Activated naive CD4-positive, alpha-beta T cell treated with anti-CD3 and anti-CD28 coated beads for 36 hours (primary cell): ENCODE data around the gene VSIG10L2. TPM values are rescaled to one million over a fixed set of nuclear protein-coding genes. Genes with fewer than 3 reads are reported as not detected.

ENCODE experiments used
- CTCF ChIA-PET: fragments of 350-600 bp; sonication (Branson Sonifier 250); formaldehyde crosslinking; loops from one replicate; lab custom pipeline; 2021; ENCODE audit warnings: antibody characterized with exemption; lab: Charles Lee
- DNase-seq: peaks from one replicate; pipeline ENCODE4 v3.0.0-alpha.2; 2020
- H3K27ac Mint-ChIP-seq: one replicate; pipeline ENCODE4 v1.8.0; 2021; ENCODE audit warnings: mild to moderate bottlenecking, mixed read lengths
- H3K27me3 Mint-ChIP-seq: one replicate; pipeline ENCODE4 v1.8.0; 2021; ENCODE audit warnings: low read depth, mixed read lengths
- H3K36me3 Mint-ChIP-seq: one replicate; pipeline ENCODE4 v1.8.0; 2021; ENCODE audit warnings: low read depth, mixed read lengths
- H3K4me1 Mint-ChIP-seq: one replicate; pipeline ENCODE4 v1.8.0; 2021; ENCODE audit warnings: low read depth, mixed read lengths
- H3K4me3 Mint-ChIP-seq: one replicate; pipeline ENCODE4 v1.8.0; 2021; ENCODE audit warnings: mild to moderate bottlenecking, moderate library complexity, mixed read lengths
- H3K9me3 Mint-ChIP-seq: one replicate; pipeline ENCODE4 v1.8.0; 2021; ENCODE audit warnings: mixed read lengths
- intact Hi-C: fragments of 100-400 bp; cut with micrococcal nuclease; formaldehyde crosslinking; loops from one replicate; pipeline ENCODE4 v1.15.1; 2023
- total RNA-seq, 2 experiments: library from RNA; stranded (reverse); gene quantifications; one replicate each; pipeline ENCODE4 v1.2.3, GENCODE V29; 2021

VSIG10L2 gene
- total RNA-seq, 2 experiments from 2014 or later: not detected

GRCh38 chr11:125931116-125931515, 14.7 kb upstream of the VSIG10L2 start:
- intact Hi-C loops: no loop called here
- CTCF ChIA-PET: interaction anchor here (0.6 to 2.6 kb wide), 3 partner anchors 11 to 263 kb away, joined by 3 to 11 read pairs (median 3); no protein-coding TSS in a partner anchor
- Mint-ChIP-seq H3K4me3 (no peak overlapping the region), H3K27me3 (peaks cover 2% of the 10 kb centered on the region), H3K27ac (no peak overlapping the region), H3K9me3 (no peaks in the 10 kb centered on the region), H3K36me3 (no peaks in the 10 kb centered on the region), H3K4me1 (no peaks in the 10 kb centered on the region)
- no peak for DNase-seq

- intact Hi-C loops: no loop called here
- CTCF ChIA-PET: interaction anchor here (0.6 to 2.6 kb wide), 2 partner anchors 10 to 178 kb away, joined by 3 to 11 read pairs; no protein-coding TSS in a partner anchor
- H3K4me1 Mint-ChIP-seq: no peaks in the 10 kb centered on the region
- peaks cover 2% of the 10 kb centered on the region for H3K27me3 Mint-ChIP-seq
- no peak overlapping the region for H3K27ac Mint-ChIP-seq
- no peak for DNase-seq
- no peaks in the 10 kb centered on the region for H3K36me3 Mint-ChIP-seq
- H3K4me3 Mint-ChIP-seq: no peak overlapping the region
- no peaks in the 10 kb centered on the region for H3K9me3 Mint-ChIP-seq
Measured at GRCh38 chr11:125931668-125932067, 14.2 kb upstream of the VSIG10L2 start.

GRCh38 chr11:125932301-125932700, 13.5 kb upstream of the VSIG10L2 start:
- Mint-ChIP-seq H3K27me3 (no peaks in the 10 kb centered on the region), H3K4me1 (no peaks in the 10 kb centered on the region), H3K36me3 (no peaks in the 10 kb centered on the region), H3K27ac (no peak overlapping the region), H3K4me3 (no peak overlapping the region), H3K9me3 (no peaks in the 10 kb centered on the region)
- CTCF ChIA-PET: interaction anchor here (2.6 kb wide), 1 partner anchor 10 kb away, joined by 11 read pairs; no protein-coding TSS in a partner anchor
- intact Hi-C loops: no loop called here
- DNase-seq: no peak

GRCh38 chr11:125933030-125933813, 12.6 kb upstream of the VSIG10L2 start:
- Mint-ChIP-seq H3K4me1 (peaks cover under 1% of the 10 kb centered on the region), H3K27me3 (no peaks in the 10 kb centered on the region), H3K36me3 (no peaks in the 10 kb centered on the region), H3K4me3 (no peak overlapping the region), H3K27ac (no peak overlapping the region), H3K9me3 (no peaks in the 10 kb centered on the region)
- intact Hi-C loops: no loop called here
- CTCF ChIA-PET: interaction anchor here (2.6 kb wide), 1 partner anchor 9 kb away, joined by 11 read pairs; no protein-coding TSS in a partner anchor
- DNase-seq: no peak

- no peak for DNase-seq
- Mint-ChIP-seq H3K4me3 (no peak overlapping the region), H3K27ac (no peak overlapping the region), H3K9me3 (no peaks in the 10 kb centered on the region), H3K27me3 (no peaks in the 10 kb centered on the region), H3K4me1 (peaks cover 8% of the 10 kb centered on the region), H3K36me3 (no peaks in the 10 kb centered on the region)
- intact Hi-C loops: no loop called here
- CTCF ChIA-PET: interaction anchor here (0.6 kb wide), 1 partner anchor 11 kb away, joined by 4 read pairs; no protein-coding TSS in a partner anchor
Measured at GRCh38 chr11:125934473-125934872, 11.4 kb upstream of the VSIG10L2 start.

GRCh38 chr11:125935056-125935455, 10.8 kb upstream of the VSIG10L2 start:
- Mint-ChIP-seq H3K27ac (no peak overlapping the region), H3K4me1 (peaks cover 8% of the 10 kb centered on the region), H3K36me3 (no peaks in the 10 kb centered on the region), H3K4me3 (no peak overlapping the region), H3K9me3 (no peaks in the 10 kb centered on the region), H3K27me3 (no peaks in the 10 kb centered on the region)
- CTCF ChIA-PET: no interaction called here
- intact Hi-C loops: no loop called here
- DNase-seq: no peak

GRCh38 chr11:125935618-125936199, 10.1 kb upstream of the VSIG10L2 start:
- Mint-ChIP-seq H3K4me3 (no peak overlapping the region), H3K4me1 (peaks cover 8% of the 10 kb centered on the region), H3K9me3 (no peaks in the 10 kb centered on the region), H3K27ac (no peak overlapping the region), H3K27me3 (no peaks in the 10 kb centered on the region), H3K36me3 (no peaks in the 10 kb centered on the region)
- CTCF ChIA-PET: interaction anchor here (0.6 kb wide), 2 partner anchors 14 to 1059 kb away, joined by 3 read pairs; no protein-coding TSS in a partner anchor
- no peak for DNase-seq
- intact Hi-C loops: no loop called here

- CTCF ChIA-PET: interaction anchor here (0.5 to 1.5 kb wide), 4 partner anchors 15 to 23 kb away, joined by 3 read pairs; no protein-coding TSS in a partner anchor
- Mint-ChIP-seq H3K27ac (no peak overlapping the region), H3K9me3 (no peaks in the 10 kb centered on the region)
Measured at GRCh38 chr11:125938418-125938817, 7.4 kb upstream of the VSIG10L2 start.

GRCh38 chr11:125939081-125939521, 6.7 kb upstream of the VSIG10L2 start:
- no peak for DNase-seq
- Mint-ChIP-seq H3K36me3 (no peaks in the 10 kb centered on the region), H3K4me3 (no peak overlapping the region), H3K27ac (no peak overlapping the region), H3K4me1 (peaks cover 15% of the 10 kb centered on the region), H3K27me3 (no peaks in the 10 kb centered on the region), H3K9me3 (no peaks in the 10 kb centered on the region)
- intact Hi-C loops: no loop called here
- CTCF ChIA-PET: interaction anchor here (0.9 to 1.5 kb wide), 4 partner anchors 17 to 225 kb away, joined by 3 read pairs; no protein-coding TSS in a partner anchor

More at GRCh38 chr11:125938418-125938817, 7.4 kb upstream of the VSIG10L2 start:
- DNase-seq: no peak
- H3K27me3 Mint-ChIP-seq: no peaks in the 10 kb centered on the region
- no peak overlapping the region for H3K4me3 Mint-ChIP-seq
- H3K4me1 Mint-ChIP-seq: peaks cover 15% of the 10 kb centered on the region
- no peaks in the 10 kb centered on the region for H3K36me3 Mint-ChIP-seq
- intact Hi-C loops: no loop called here

- Mint-ChIP-seq H3K4me1 (peaks cover 15% of the 10 kb centered on the region), H3K36me3 (no peaks in the 10 kb centered on the region), H3K4me3 (no peak overlapping the region), H3K27ac (no peak overlapping the region), H3K9me3 (no peaks in the 10 kb centered on the region), H3K27me3 (no peaks in the 10 kb centered on the region)
- no peak for DNase-seq
- CTCF ChIA-PET: interaction anchor here (0.6 to 1.5 kb wide), 7 partner anchors 23 to 516 kb away, joined by 3 to 12 read pairs (median 4); no protein-coding TSS in a partner anchor
- intact Hi-C loops: loop anchor here (5.0 kb wide), 1 partner anchor 122 kb away; the partner anchor contains the start of gene CDON
Measured at GRCh38 chr11:125940145-125940544, 5.7 kb upstream of the VSIG10L2 start.

GRCh38 chr11:125941267-125941618, 4.6 kb upstream of the VSIG10L2 start:
- intact Hi-C loops: loop anchor here (5.0 kb wide), 1 partner anchor 121 kb away; the partner anchor contains the start of gene CDON
- H3K27ac Mint-ChIP-seq: no peak overlapping the region
- CTCF ChIA-PET: interaction anchor here (1.2 to 2.7 kb wide), 6 partner anchors 9 to 257 kb away, joined by 3 to 24 read pairs (median 8); no protein-coding TSS in a partner anchor
- no peak overlapping the region for H3K4me3 Mint-ChIP-seq
- H3K27me3 Mint-ChIP-seq: no peaks in the 10 kb centered on the region
- H3K36me3 Mint-ChIP-seq: no peaks in the 10 kb centered on the region
- no peaks in the 10 kb centered on the region for H3K9me3 Mint-ChIP-seq
- no peak for DNase-seq
- peaks cover 15% of the 10 kb centered on the region for H3K4me1 Mint-ChIP-seq
